SKM-1 (cell line): Measurements from ENCODE around the gene B4GALNT2.

Experiments
- DNase-seq: peaks from one replicate; lab custom pipeline; 2025; ENCODE audit not compliant: unreplicated experiment; lab: John Stamatoyannopoulos, UW

The B4GALNT2 gene

DNA sequence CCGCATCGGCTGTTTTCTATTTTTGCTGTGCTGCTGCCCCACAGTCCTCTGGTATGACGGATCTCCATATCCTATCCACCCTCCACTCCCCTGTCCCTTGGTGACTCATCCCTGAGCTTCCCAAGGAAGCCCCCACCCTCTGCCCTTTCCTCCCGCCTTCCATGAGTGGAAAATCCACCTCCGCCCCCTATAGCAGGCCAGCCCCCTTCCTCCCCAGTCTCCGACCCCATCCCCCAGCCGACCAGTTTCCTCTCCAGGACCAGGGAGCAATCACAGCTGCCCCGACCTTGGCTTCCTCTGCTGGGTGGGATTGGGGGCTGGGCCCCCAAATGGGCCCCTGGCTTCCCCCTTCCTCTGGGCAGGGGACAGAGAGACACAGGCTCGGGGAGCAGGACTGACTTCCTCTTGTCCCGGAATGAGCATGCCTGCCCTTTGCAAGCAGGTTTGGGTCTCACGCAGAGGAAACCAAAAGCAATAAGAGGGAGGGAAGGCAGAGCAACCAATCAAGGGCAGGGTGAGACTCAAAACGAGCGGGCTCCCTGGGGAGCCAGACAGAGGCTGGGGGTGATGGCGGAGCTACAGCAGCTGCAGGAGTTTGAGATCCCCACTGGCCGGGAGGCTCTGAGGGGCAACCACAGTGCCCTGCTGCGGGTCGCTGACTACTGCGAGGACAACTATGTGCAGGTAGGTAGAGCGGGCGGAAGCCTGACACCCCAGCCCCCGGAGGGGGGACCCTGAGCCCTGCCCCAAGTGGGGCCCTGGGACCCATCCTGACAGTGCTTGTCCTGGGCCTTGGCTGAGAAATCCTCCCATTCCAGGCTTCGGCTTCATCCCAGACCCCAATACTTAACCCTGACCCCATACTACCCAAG, 77.8 kb downstream of the B4GALNT2 start, which contains the start of the genes ABI3 and GNGT2:
ABI3 (plus strand) TSS at position 550 of the 872 bp plus-strand sequence; CDS start at position 568, 18 bp downstream.
GNGT2 (minus strand) TSS at position 417 of the 872 bp plus-strand sequence. CDS start 3,152 bp downstream, outside the sequence.
- peak; percentile 56 for DNase-seq

DNA sequence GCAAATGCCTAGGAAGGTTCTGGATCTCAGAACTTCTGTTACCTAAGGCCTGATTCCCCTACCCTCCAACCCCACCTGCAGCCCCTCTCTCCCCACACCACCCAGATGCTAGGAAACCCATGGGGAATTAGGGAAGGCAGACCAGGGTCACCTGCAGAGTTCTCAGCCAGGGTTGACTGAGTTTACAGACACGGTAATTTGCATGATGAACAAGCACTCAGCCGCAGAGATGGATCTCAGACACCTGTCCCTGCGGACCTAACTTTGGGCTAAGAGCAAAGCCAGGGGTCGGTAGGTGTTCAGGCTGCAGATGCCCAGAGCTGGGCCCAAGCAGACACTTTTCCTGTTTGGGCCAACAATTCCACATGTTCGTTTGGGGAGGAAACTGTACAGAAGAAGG, 80.8 kb downstream of the B4GALNT2 start:
- no peak for DNase-seq

- no peak for DNase-seq
Measured at GRCh38 chr17:49213847-49214246, 81.3 kb downstream of the B4GALNT2 start.

DNA sequence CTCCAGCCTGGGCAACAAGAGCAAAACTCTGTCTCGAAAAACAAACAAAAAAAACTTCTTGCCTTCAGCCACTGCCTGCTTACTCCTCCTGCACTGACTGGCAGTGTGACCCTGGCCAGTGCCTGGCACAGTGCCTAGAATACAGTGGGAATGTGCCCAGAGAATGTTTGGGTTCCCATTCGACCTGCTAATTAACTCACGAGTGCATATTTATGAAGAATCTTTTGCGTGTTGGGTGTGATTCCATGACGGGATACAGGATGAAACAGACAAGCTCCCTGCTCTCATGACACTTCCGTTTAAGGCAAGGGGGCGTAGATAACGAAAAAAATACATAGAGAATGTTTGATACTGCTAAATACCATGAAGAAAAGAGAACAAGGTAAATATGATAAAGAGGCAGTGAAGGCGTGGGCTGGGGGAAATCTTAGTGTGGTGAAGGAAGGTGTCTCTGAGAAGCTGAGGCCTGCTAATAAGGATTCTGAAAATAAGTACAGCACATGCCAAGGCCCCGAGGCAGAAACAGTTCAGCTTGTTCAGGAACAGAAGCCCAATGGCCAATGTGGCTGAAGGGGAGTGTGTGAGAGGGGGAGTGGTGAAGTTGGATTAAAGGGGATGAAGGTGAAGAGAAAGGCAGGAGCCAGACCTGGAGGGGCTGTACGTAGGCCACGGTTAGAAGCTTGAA, 82.2 kb downstream of the B4GALNT2 start:
- DNase-seq, result no peak

DNA sequence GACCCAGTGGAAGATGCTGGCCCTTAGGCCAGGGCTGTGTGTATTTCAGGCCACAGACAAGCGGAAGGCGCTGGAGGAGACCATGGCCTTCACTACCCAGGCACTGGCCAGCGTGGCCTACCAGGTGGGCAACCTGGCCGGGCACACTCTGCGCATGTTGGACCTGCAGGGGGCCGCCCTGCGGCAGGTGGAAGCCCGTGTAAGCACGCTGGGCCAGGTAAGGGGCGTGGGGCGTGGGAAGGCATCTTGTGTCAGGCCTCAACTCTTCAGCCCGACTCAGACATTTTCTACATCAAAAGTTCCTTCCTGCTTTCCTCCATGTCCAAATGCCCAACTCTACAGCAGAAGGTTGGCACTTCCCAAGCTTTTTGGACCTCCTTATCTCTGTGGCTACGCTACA, 83.9 kb downstream of the B4GALNT2 start:
- DNase-seq, result no peak

DNA sequence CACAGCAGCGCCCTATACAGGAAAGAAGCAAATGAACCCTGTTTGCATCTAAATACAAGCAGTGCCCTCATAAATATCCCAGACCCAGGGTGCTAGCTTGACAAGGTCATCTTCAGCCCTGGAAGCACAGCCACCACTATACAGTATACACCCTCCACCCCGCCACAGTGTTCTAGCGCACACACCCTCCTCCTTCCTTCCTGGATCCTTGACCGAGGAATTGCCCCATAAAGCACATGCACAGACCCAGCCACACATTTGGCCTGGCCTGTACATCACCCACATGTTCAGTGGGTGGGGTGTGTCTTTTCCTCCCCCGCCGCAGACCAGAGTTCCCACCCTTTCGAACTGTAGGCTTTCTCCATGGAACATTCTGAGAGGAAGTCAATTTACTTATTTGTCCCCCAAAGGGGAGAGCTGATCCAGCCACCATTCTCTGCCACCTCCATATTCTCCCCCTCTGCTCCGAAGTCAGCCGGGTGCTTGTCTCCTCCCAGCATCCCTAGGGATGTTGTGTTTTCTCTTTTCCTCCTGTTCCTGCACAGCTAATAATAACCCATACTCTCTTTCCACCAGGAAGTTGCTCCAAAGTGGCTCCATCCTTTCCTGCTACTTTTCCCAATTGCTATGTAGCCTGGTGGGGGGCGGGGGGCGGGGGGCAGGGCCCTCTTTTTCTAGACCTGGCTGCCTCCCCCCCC, 84.5 kb downstream of the B4GALNT2 start:
- peak; percentile 35 for DNase-seq

DNA sequence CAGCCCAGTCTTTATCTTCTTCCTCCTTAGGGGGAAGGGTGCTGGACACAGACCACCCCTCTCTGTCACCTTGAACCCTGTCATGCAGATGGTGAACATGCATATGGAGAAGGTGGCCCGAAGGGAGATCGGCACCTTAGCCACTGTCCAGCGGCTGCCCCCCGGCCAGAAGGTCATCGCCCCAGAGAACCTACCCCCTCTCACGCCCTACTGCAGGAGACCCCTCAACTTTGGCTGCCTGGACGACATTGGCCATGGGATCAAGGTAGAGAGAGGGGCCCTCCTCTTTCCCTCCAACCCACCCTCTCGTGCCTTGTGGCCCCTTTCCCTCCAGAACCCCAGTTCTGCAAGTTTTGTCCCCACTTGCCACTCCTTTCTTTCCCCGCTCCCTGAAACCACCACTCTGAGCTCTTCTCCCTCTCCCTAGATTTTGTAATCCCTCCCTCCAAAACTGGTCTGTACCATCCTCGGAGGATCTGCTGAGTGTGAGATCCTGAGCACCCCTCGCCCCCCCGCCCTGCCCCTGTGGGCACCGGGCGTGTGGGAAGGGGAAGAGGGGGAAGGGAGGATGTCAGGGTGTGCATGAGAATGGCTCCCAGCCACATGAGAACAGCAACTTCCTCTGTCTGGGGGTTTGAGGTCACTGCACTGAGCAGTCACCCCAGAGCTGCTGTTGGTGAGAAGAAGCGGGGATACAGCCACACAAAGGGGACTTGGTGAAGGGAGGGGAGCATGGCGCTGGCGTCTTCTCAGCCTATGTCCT, 85.3 kb downstream of the B4GALNT2 start:
- DNase-seq, result peak; percentile 80

- peak; percentile 55 for DNase-seq
Measured at GRCh38 chr17:49218941-49219913, 86.7 kb downstream of the B4GALNT2 start.

DNA sequence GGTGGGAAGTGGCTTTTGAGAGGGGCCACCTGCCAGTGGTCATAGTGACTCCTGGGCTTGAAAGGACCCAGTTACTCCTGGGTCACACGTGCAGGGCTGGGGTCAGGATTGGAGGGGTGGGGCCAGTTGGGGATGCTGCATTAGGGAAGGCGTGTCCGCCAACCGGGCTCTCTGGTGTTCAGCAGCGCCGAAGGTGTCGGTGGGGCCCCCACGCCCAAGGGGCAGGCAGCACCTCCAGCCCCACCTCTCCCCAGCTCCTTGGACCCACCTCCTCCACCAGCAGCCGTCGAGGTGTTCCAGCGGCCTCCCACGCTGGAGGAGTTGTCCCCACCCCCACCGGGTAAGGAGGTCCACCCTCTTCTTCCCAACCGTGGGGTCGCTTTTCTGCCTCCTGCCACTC, 87.4 kb downstream of the B4GALNT2 start:
- no peak for DNase-seq

GRCh38 chr17:49223168-49223516, 90.6 kb downstream of the B4GALNT2 start:
- DNase-seq, result no peak

GRCh38 chr17:49223517-49224197, 91.1 kb downstream of the B4GALNT2 start:
- DNase-seq, result no peak

DNA sequence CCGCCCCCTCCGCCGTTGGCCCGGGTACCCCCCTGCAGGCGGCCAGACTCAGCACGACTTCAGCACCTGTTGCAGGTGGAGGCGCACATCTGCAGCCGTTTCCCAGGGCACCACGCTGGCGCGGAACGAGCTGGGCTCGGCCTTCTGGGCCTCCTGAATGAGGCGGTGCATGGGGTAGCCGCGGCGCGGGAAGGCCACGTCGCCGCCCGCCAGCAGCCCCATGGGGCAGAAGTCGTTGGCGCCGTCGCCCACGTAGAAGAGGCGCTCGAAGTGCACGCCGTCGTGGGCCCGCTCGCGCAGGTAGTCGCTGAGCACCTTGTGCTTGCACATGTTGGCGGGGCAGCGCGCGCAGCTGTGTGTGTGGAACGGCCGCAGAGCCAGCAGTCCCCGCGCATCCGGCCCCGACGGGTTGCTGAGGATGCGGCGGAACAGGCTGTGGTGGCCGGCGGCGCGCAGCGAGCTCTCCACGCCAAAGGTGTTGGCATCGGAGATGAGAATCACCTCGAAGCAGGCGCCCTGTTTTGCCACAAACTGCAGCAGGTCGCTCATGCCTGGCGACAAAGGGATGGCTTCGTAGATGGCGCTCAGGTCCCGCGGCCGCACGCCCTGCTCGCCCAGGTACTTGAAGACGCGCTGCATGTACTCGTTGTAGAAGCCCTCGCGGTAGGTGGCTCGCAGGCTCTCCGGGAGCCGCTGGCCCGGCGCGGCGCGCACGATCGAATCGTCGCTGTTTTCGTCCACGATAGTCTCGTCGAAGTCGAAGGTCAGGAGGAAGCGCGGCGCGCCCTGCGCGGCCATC, 91.8 kb downstream of the B4GALNT2 start:
- DNase-seq, result no peak

DNA sequence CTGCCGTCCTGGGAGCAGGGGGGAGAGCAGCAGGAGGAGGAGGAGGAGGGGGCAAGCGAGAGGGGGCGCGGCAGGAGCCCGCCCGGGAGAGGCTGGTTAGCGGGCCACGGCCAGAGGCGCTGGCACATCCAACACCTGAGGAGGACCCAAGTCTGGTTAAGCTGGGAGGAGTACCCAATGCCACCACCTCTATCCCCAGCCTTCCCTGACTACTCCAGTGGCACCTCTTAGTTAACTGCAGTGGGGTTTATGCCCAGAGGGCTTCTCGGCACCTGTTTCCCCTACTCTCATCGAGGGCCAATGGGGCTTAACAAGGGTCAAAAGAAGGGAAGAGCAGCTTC, 92.4 kb downstream of the B4GALNT2 start:
- no peak for DNase-seq

- DNase-seq, result no peak
Measured at GRCh38 chr17:49225554-49226236, 93.1 kb downstream of the B4GALNT2 start.
